Vagina (tissue), 2 donors: ENCODE data around the gene GK2.

Experiments
- CTCF ChIP-seq, 3 experiments: fragments of 450-650 bp in 2 of 3; fragments of 200-600 bp in 1 of 3; sonication (generic) in 1 of 3; IDR thresholded peaks; one replicate each; pipeline ENCODE4 v1.5.1; 2017 to 2019; ENCODE audit warnings: antibody characterized with exemption in 3 of 3, mild to moderate bottlenecking in 2 of 3, moderate library complexity in 2 of 3
- POLR2A ChIP-seq, 2 donors: fragments of 450-650 bp; IDR thresholded peaks; one replicate each; pipeline ENCODE4 v1.6.1; 2017; ENCODE audit warnings: antibody characterized with exemption in 2 of 2, mild to moderate bottlenecking in 2 of 2, moderate library complexity in 2 of 2
- POLR2AphosphoS5 ChIP-seq, 2 donors: sonication (generic); formaldehyde crosslinking; IDR thresholded peaks; one replicate each; pipeline ENCODE4 v1.9.0; 2017; ENCODE audit warnings: antibody characterized with exemption in 2 of 2, mild to moderate bottlenecking in 2 of 2, low read depth in 1 of 2; ENCODE audit not compliant: insufficient read depth in 1 of 2

DNA sequence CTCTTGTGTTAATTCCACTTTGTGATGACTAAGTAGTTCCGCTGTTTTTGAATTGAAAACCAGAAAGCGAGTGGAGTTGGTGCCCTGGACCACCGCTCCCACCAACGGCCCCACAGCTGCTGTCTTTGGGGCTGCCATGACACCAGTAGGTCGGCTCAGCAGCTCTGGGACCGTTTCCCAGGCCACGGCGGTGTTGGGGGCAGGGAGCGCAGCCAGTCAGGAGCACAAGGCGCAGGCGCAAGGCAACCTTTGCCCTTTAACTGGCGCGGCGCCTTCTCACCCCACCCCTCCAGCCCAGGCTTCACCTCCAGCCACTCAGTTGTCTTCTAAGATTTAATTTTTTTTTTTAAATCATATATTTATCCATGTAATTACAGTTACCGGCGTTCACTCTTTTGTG, at the start of gene GK2:
- TF ChIP-seq CTCF (IDR thresholded peaks at IDR 0.05) (no peak), POLR2A (IDR thresholded peaks at IDR 0.05) (no peak), POLR2AphosphoS5 (IDR thresholded peaks at IDR 0.05; ENCODE audit: insufficient read depth in 1 of 2, low read depth in 1 of 2) (no peak)
